Ascending aorta (tissue), 2 donors: ENCODE results near the gene TJP1. TPM values are rescaled to one million over a fixed set of nuclear protein-coding genes. Genes with fewer than 3 reads are reported as not detected.
"Not testable (repeated sequence)": the region's sequence is repeated elsewhere in the genome, so short reads cannot be mapped to it uniquely, and the experiment has no call there.

ENCODE experiments used
- DNase-seq, 2 donors: peaks; one replicate each; pipeline ENCODE4 v3.0.0-alpha.2; 2019; ENCODE audit warnings: low spot score in 2 of 2
- H3K27ac ChIP-seq, 2 donors: fragments of 200-600 bp; sonication (generic); one replicate each; pipeline ENCODE4 v1.5.1; 2016 to 2017; ENCODE audit warnings: mild to moderate bottlenecking in 1 of 2
- H3K27me3 ChIP-seq: fragments of 200-600 bp; sonication (generic); one replicate; pipeline ENCODE4 v1.5.1; 2017
- H3K36me3 ChIP-seq, 2 donors: fragments of 200-600 bp; sonication (generic); one replicate each; pipeline ENCODE4 v1.5.1; 2016
- H3K4me1 ChIP-seq, 2 donors: fragments of 200-600 bp; sonication (generic); one replicate each; pipeline ENCODE4 v1.5.1; 2016 to 2017; ENCODE audit warnings: mild to moderate bottlenecking in 1 of 2
- H3K4me3 ChIP-seq, 2 donors: fragments of 200-600 bp; sonication (generic); one replicate each; pipeline ENCODE4 v1.5.1; 2016 to 2017; ENCODE audit warnings: mild to moderate bottlenecking in 1 of 2
- H3K9me3 ChIP-seq, 2 donors: fragments of 200-600 bp; sonication (generic); one replicate each; pipeline ENCODE4 v1.5.1; 2016
- CTCF ChIP-seq, 3 experiments: fragments of 200-600 bp in 2 of 3; fragments of 450-650 bp in 1 of 3; sonication (generic) in 2 of 3; IDR thresholded peaks; one replicate each; pipeline ENCODE4 v1.5.1; 2016 to 2019; ENCODE audit warnings: antibody characterized with exemption in 3 of 3, mild to moderate bottlenecking in 1 of 3, moderate library complexity in 1 of 3
- intact Hi-C: fragments of 100-400 bp; cut with DNase I; formaldehyde crosslinking; loops from one replicate; pipeline ENCODE4 v1.15.1; 2023
- total RNA-seq: library from RNA; depleted of rRNA; stranded (reverse); fragments of >200 nt; gene quantifications from one replicate; pipeline ENCODE4 v1.1.0, GENCODE V29; 2016

TJP1 gene
- total RNA-seq, 1 donor from 2014 or later = 90.0 TPM

- DNase-seq = no peak
- intact Hi-C loops = no loop called here
- H3K4me3 ChIP-seq = no peak overlapping the region
- peak overlapping the region in 1 of 2 donors; percentile 6 for H3K27ac ChIP-seq
- no peak for TF ChIP-seq CTCF (IDR thresholded peaks at IDR 0.05)
- H3K4me1 ChIP-seq = peaks cover 0 to 13% of the 10 kb centered on the region in 2 donors
- H3K9me3 ChIP-seq = no peaks in the 10 kb centered on the region
- no peaks in the 10 kb centered on the region for H3K36me3 ChIP-seq
- H3K27me3 ChIP-seq = no peaks in the 10 kb centered on the region
These were observed 36.6 kb downstream of the TJP1 start for GRCh38 chr15:29785642-29786041.

- H3K36me3 ChIP-seq = no peaks in the 10 kb centered on the region
- intact Hi-C loops = no loop called here
- no peak overlapping the region for H3K4me3 ChIP-seq
- peaks cover 0 to 13% of the 10 kb centered on the region in 2 donors for H3K4me1 ChIP-seq
- no peaks in the 10 kb centered on the region for H3K27me3 ChIP-seq
- H3K27ac ChIP-seq = peak overlapping the region in 1 of 2 donors; percentile 6
- no peak for DNase-seq
- no peak for TF ChIP-seq CTCF (IDR thresholded peaks at IDR 0.05)
- no peaks in the 10 kb centered on the region for H3K9me3 ChIP-seq
These were observed 37.1 kb downstream of the TJP1 start for GRCh38 chr15:29785136-29785535.

- TF ChIP-seq CTCF (IDR thresholded peaks at IDR 0.05) = no peak
- no peaks in the 10 kb centered on the region for H3K36me3 ChIP-seq
- H3K4me1 ChIP-seq = peaks cover 0 to 13% of the 10 kb centered on the region in 2 donors
- intact Hi-C loops = no loop called here
- no peaks in the 10 kb centered on the region for H3K9me3 ChIP-seq
- H3K27ac ChIP-seq = no peak overlapping the region
- DNase-seq = no peak
- no peak overlapping the region for H3K4me3 ChIP-seq
- no peaks in the 10 kb centered on the region for H3K27me3 ChIP-seq
These were observed 37.9 kb downstream of the TJP1 start for GRCh38 chr15:29784413-29784812.

- H3K4me3 ChIP-seq, intact Hi-C loops, H3K27me3 ChIP-seq, H3K36me3 ChIP-seq, DNase-seq, H3K27ac ChIP-seq, H3K9me3 ChIP-seq: not testable (repeated sequence)
- H3K4me1 ChIP-seq = peaks cover 0 to 15% of the 10 kb centered on the region in 2 donors
These were observed 39.5 kb downstream of the TJP1 start for GRCh38 chr15:29782816-29783215.

GRCh38 chr15:29778382-29778781 lies 43.9 kb downstream of the TJP1 start:
- Histone ChIP-seq H3K4me1 (peaks cover 0 to 5% of the 10 kb centered on the region in 2 donors), H3K27ac (no peak overlapping the region), H3K4me3 (no peak overlapping the region), H3K27me3 (no peaks in the 10 kb centered on the region), H3K9me3 (no peaks in the 10 kb centered on the region), H3K36me3 (no peaks in the 10 kb centered on the region)
- intact Hi-C loops = no loop called here
- no peak for TF ChIP-seq CTCF (IDR thresholded peaks at IDR 0.05)
- DNase-seq = no peak

GRCh38 chr15:29776859-29777258 lies 45.4 kb downstream of the TJP1 start:
- peaks cover 0 to 3% of the 10 kb centered on the region in 2 donors for H3K4me1 ChIP-seq

More at GRCh38 chr15:29776859-29777258, 45.4 kb downstream of the TJP1 start:
- H3K9me3 ChIP-seq = no peaks in the 10 kb centered on the region
- H3K4me3 ChIP-seq = no peak overlapping the region
- DNase-seq = no peak
- intact Hi-C loops = no loop called here
- no peaks in the 10 kb centered on the region for H3K27me3 ChIP-seq
- TF ChIP-seq CTCF (IDR thresholded peaks at IDR 0.05) = no peak
- no peak overlapping the region for H3K27ac ChIP-seq
- peaks cover 0 to under 1% of the 10 kb centered on the region in 2 donors for H3K36me3 ChIP-seq
